ENCODE data around the gene GPR150.

GPR150 gene

GRCh38 chr5:95649842-95650620 is 30.1 kb downstream of the GPR150 start:
- H3K27ac Mint-ChIP-seq: no peak overlapping the region
- CTCF ChIA-PET: no interaction called here

GRCh38 chr5:95652849-95653248 is 33.0 kb downstream of the GPR150 start:
- H3K27ac Mint-ChIP-seq: no peak overlapping the region
- CTCF ChIA-PET: interaction anchor here (0.6 to 1.9 kb wide), 2 partner anchors 12 to 97 kb away, joined by 3 to 5 read pairs; no protein-coding TSS in a partner anchor

More at GRCh38 chr5:95649842-95650620, 30.1 kb downstream of the GPR150 start:
- no peaks in the 10 kb centered on the region for H3K27me3 Mint-ChIP-seq
- H3K4me1 Mint-ChIP-seq: peaks cover 33% of the 10 kb centered on the region
- H3K4me3 Mint-ChIP-seq: no peak overlapping the region
- peaks cover 15% of the 10 kb centered on the region for H3K36me3 Mint-ChIP-seq
- H3K9me3 Mint-ChIP-seq: no peaks in the 10 kb centered on the region
- DNase-seq: no peak

GRCh38 chr5:95654196-95654595 is 34.3 kb downstream of the GPR150 start:
- no peak overlapping the region for H3K27ac Mint-ChIP-seq

More at GRCh38 chr5:95652849-95653248, 33.0 kb downstream of the GPR150 start:
- H3K36me3 Mint-ChIP-seq: peaks cover 18% of the 10 kb centered on the region
- no peaks in the 10 kb centered on the region for H3K27me3 Mint-ChIP-seq
- peaks cover 12% of the 10 kb centered on the region for H3K4me1 Mint-ChIP-seq
- no peak overlapping the region for H3K4me3 Mint-ChIP-seq
- DNase-seq: no peak
- no peaks in the 10 kb centered on the region for H3K9me3 Mint-ChIP-seq

GRCh38 chr5:95655575-95655974 is 35.7 kb downstream of the GPR150 start:
- H3K36me3 Mint-ChIP-seq: peaks cover 18% of the 10 kb centered on the region
- H3K9me3 Mint-ChIP-seq: no peaks in the 10 kb centered on the region
- CTCF ChIA-PET: interaction anchor here (0.8 to 1.4 kb wide), 2 partner anchors 8 to 126 kb away, joined by 3 to 5 read pairs; no protein-coding TSS in a partner anchor
- H3K4me3 Mint-ChIP-seq: no peak overlapping the region
- no peaks in the 10 kb centered on the region for H3K4me1 Mint-ChIP-seq
- no peak for DNase-seq
- H3K27ac Mint-ChIP-seq: no peak overlapping the region
- no peaks in the 10 kb centered on the region for H3K27me3 Mint-ChIP-seq

More at GRCh38 chr5:95654196-95654595, 34.3 kb downstream of the GPR150 start:
- CTCF ChIA-PET: interaction anchor here (0.5 to 0.6 kb wide), 2 partner anchors 10 to 40 kb away, joined by 3 read pairs; no protein-coding TSS in a partner anchor
- Mint-ChIP-seq H3K4me1 (peaks cover 4% of the 10 kb centered on the region), H3K9me3 (no peaks in the 10 kb centered on the region), H3K4me3 (no peak overlapping the region), H3K36me3 (peaks cover 18% of the 10 kb centered on the region), H3K27me3 (no peaks in the 10 kb centered on the region)
- DNase-seq: no peak

- no peak for DNase-seq
- H3K27me3 Mint-ChIP-seq: no peaks in the 10 kb centered on the region
- H3K9me3 Mint-ChIP-seq: no peaks in the 10 kb centered on the region
- no peaks in the 10 kb centered on the region for H3K4me1 Mint-ChIP-seq
- CTCF ChIA-PET: interaction anchor here (2.3 kb wide), 1 partner anchor 121 kb away, joined by 6 read pairs; no protein-coding TSS in a partner anchor
- no peak overlapping the region for H3K4me3 Mint-ChIP-seq
- H3K36me3 Mint-ChIP-seq: peaks cover 3% of the 10 kb centered on the region
- H3K27ac Mint-ChIP-seq: no peak overlapping the region
Observed at GRCh38 chr5:95660060-95660459, 40.2 kb downstream of the GPR150 start.

GRCh38 chr5:95662946-95663345 is 43.1 kb downstream of the GPR150 start:
- Mint-ChIP-seq H3K4me1 (no peaks in the 10 kb centered on the region), H3K27ac (no peak overlapping the region), H3K36me3 (no peaks in the 10 kb centered on the region), H3K4me3 (no peak overlapping the region), H3K27me3 (no peaks in the 10 kb centered on the region), H3K9me3 (no peaks in the 10 kb centered on the region)
- DNase-seq: no peak
- CTCF ChIA-PET: interaction anchor here (2.0 to 5.4 kb wide), 3 partner anchors 17 to 120 kb away, joined by 6 to 44 read pairs (median 15); partner anchors contain the start of gene RFESD

GRCh38 chr5:95664204-95664786 is 44.4 kb downstream of the GPR150 start:
- no peaks in the 10 kb centered on the region for H3K9me3 Mint-ChIP-seq
- no peaks in the 10 kb centered on the region for H3K27me3 Mint-ChIP-seq
- H3K36me3 Mint-ChIP-seq: no peaks in the 10 kb centered on the region
- H3K27ac Mint-ChIP-seq: no peak overlapping the region
- no peaks in the 10 kb centered on the region for H3K4me1 Mint-ChIP-seq
- H3K4me3 Mint-ChIP-seq: no peak overlapping the region
- CTCF ChIA-PET: interaction anchor here (0.7 to 5.4 kb wide), 20 partner anchors 10 to 184 kb away, joined by 3 to 44 read pairs (median 4); partner anchors contain the start of genes GLRX and RFESD
- peak; percentile 47 for DNase-seq

GRCh38 chr5:95667061-95667618 is 47.3 kb downstream of the GPR150 start:
- no peaks in the 10 kb centered on the region for H3K4me1 Mint-ChIP-seq
- H3K9me3 Mint-ChIP-seq: no peaks in the 10 kb centered on the region
- no peak for DNase-seq
- H3K36me3 Mint-ChIP-seq: no peaks in the 10 kb centered on the region
- no peaks in the 10 kb centered on the region for H3K27me3 Mint-ChIP-seq
- no peak overlapping the region for H3K4me3 Mint-ChIP-seq
- CTCF ChIA-PET: interaction anchor here (1.3 to 5.4 kb wide), 5 partner anchors 9 to 181 kb away, joined by 4 to 44 read pairs (median 14); no protein-coding TSS in a partner anchor
- H3K27ac Mint-ChIP-seq: no peak overlapping the region

GRCh38 chr5:95667678-95668077 is 47.8 kb downstream of the GPR150 start:
- CTCF ChIA-PET: interaction anchor here (1.3 to 5.4 kb wide), 3 partner anchors 9 to 176 kb away, joined by 4 to 44 read pairs (median 14); no protein-coding TSS in a partner anchor
- peaks cover under 1% of the 10 kb centered on the region for H3K27me3 Mint-ChIP-seq
- H3K9me3 Mint-ChIP-seq: no peaks in the 10 kb centered on the region
- H3K4me3 Mint-ChIP-seq: no peak overlapping the region
- no peaks in the 10 kb centered on the region for H3K36me3 Mint-ChIP-seq
- no peak for DNase-seq
- no peak overlapping the region for H3K27ac Mint-ChIP-seq
- H3K4me1 Mint-ChIP-seq: peaks cover 2% of the 10 kb centered on the region

- Mint-ChIP-seq H3K9me3 (no peaks in the 10 kb centered on the region), H3K27ac (no peak overlapping the region), H3K4me1 (peaks cover 3% of the 10 kb centered on the region), H3K27me3 (peaks cover 6% of the 10 kb centered on the region), H3K4me3 (no peak overlapping the region), H3K36me3 (no peaks in the 10 kb centered on the region)
- no peak for DNase-seq
- CTCF ChIA-PET: interaction anchor here (4.9 to 5.4 kb wide), 2 partner anchors 114 to 176 kb away, joined by 14 to 44 read pairs; no protein-coding TSS in a partner anchor
Observed at GRCh38 chr5:95668216-95668615, 48.3 kb downstream of the GPR150 start.

- H3K36me3 Mint-ChIP-seq: no peaks in the 10 kb centered on the region
- H3K27ac Mint-ChIP-seq: no peak overlapping the region
- peaks cover 6% of the 10 kb centered on the region for H3K27me3 Mint-ChIP-seq
- no peaks in the 10 kb centered on the region for H3K9me3 Mint-ChIP-seq
- H3K4me1 Mint-ChIP-seq: peaks cover 3% of the 10 kb centered on the region
- no peak for DNase-seq
- CTCF ChIA-PET: interaction anchor here (3.6 kb wide), 1 partner anchor 112 kb away, joined by 16 read pairs; no protein-coding TSS in a partner anchor
- H3K4me3 Mint-ChIP-seq: no peak overlapping the region
Observed at GRCh38 chr5:95668728-95669127, 48.8 kb downstream of the GPR150 start.

- DNase-seq: no peak
- CTCF ChIA-PET: interaction anchor here (3.6 kb wide), 1 partner anchor 112 kb away, joined by 16 read pairs; no protein-coding TSS in a partner anchor
Observed at GRCh38 chr5:95669540-95669939, 49.7 kb downstream of the GPR150 start.

GRCh38 chr5:95669985-95670384 is 50.1 kb downstream of the GPR150 start:
- H3K27me3 Mint-ChIP-seq: peaks cover 12% of the 10 kb centered on the region
- H3K4me3 Mint-ChIP-seq: no peak overlapping the region
- H3K27ac Mint-ChIP-seq: no peak overlapping the region
- no peaks in the 10 kb centered on the region for H3K9me3 Mint-ChIP-seq
- DNase-seq: no peak
- peaks cover 3% of the 10 kb centered on the region for H3K4me1 Mint-ChIP-seq
- CTCF ChIA-PET: interaction anchor here (1.1 to 3.6 kb wide), 3 partner anchors 25 to 111 kb away, joined by 3 to 16 read pairs (median 3); no protein-coding TSS in a partner anchor
- H3K36me3 Mint-ChIP-seq: no peaks in the 10 kb centered on the region

More at GRCh38 chr5:95669540-95669939, 49.7 kb downstream of the GPR150 start:
- Mint-ChIP-seq H3K27ac (no peak overlapping the region), H3K27me3 (peaks cover 12% of the 10 kb centered on the region), H3K36me3 (no peaks in the 10 kb centered on the region), H3K4me1 (peaks cover 3% of the 10 kb centered on the region), H3K4me3 (no peak overlapping the region), H3K9me3 (no peaks in the 10 kb centered on the region)

- H3K27me3 Mint-ChIP-seq: peaks cover 14% of the 10 kb centered on the region
- no peaks in the 10 kb centered on the region for H3K36me3 Mint-ChIP-seq
- no peak overlapping the region for H3K27ac Mint-ChIP-seq
- DNase-seq: no peak
- H3K4me1 Mint-ChIP-seq: peaks cover 3% of the 10 kb centered on the region
- no peaks in the 10 kb centered on the region for H3K9me3 Mint-ChIP-seq
- CTCF ChIA-PET: interaction anchor here (1.1 to 3.6 kb wide), 3 partner anchors 26 to 111 kb away, joined by 3 to 16 read pairs (median 3); no protein-coding TSS in a partner anchor
- H3K4me3 Mint-ChIP-seq: no peak overlapping the region
Observed at GRCh38 chr5:95670568-95670967, 50.7 kb downstream of the GPR150 start.
